Activated T-cell treated with anti-CD3 and anti-CD28 coated beads, Interleukin-2, amount 50 U/mL, for 48 hours (primary cell): Measurements from ENCODE around the gene TTC21A.

ENCODE experiments used
- DNase-seq, 2 experiments: peaks; one replicate each; pipeline ENCODE4 v3.0.0-alpha.2; 2020

The TTC21A gene

DNA sequence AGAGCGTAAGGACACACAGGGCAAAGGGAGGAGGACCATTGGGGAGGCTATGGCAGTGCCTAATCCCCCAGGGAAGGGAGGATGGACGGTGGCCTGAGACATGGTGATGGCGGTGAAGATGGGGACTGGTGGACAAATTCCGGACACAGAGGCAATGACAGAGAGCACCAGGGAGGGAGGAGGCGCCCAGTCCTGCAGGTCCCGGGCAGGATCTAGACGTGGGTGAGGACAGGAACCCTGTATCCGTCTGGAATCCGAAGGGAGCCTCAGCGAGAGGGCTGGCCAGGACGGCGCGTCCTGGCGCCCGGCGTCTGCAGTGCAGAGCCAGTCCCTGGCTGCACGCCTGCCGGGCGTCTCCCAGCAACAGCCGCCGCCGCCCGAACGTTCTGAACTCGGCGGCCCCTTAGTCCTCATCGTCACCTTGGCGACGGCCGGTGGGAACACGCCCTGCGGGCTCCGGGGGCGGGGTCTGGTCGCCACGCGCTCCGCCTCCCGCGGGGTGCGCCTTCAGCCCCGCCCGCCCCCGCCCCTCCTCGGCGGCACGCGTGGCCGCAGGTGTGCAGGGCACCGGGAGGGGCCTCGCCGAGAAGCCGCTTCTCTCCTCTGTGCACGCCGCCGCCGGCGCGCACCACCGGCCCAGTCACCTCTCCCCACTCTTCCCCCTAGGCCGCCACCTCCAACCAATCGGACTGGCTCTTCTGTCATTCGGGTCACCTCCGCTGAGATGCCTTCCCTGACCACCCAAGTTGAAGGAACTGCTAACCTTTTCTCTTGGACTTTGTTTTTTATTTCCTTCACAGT lies 73.3 kb downstream of the TTC21A start:
- DNase-seq = peak; percentile 90 to 91

DNA sequence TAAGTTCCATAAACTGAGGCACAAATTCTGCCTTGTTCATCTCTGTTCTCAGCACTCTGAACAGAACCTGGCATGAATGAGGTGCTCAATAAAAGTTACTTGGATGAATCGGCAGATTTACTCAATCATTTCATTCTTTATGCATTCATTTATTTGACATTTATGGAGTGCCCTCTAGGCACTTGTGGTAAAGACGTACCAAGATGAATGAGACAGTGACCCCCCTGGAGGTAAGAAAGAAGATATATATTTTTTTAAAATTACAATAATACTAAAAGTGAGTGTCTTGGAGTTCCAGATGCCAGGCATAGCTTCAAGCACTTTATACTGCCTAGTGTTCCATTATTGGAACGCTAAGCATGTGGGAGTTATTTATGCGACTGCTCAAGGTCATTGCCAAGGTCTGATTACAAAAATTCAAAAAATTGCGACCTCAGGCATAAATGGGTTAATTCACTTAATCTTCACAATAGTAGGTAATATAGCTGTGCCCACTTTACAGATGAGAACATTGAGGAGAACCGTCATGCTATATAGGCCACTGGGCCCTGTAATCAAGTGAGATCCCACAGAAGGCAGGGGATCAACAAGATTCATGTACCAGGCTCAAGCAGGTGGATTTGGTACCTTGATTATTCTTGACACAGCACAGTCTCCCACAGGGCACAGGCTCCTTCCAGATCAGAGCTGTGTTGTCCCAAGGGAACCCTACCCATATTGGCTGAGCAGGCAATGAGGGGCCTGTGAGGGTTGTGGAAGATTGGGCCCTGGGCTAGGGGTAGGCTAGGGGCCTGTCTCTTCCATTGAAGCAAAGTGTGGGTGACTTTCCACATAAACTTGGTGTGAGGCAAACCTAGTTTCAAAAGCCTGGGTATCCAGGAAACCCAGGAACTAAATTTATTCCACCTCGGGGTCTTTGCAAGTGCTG lies 74.2 kb downstream of the TTC21A start:
- DNase-seq = no peak

DNA sequence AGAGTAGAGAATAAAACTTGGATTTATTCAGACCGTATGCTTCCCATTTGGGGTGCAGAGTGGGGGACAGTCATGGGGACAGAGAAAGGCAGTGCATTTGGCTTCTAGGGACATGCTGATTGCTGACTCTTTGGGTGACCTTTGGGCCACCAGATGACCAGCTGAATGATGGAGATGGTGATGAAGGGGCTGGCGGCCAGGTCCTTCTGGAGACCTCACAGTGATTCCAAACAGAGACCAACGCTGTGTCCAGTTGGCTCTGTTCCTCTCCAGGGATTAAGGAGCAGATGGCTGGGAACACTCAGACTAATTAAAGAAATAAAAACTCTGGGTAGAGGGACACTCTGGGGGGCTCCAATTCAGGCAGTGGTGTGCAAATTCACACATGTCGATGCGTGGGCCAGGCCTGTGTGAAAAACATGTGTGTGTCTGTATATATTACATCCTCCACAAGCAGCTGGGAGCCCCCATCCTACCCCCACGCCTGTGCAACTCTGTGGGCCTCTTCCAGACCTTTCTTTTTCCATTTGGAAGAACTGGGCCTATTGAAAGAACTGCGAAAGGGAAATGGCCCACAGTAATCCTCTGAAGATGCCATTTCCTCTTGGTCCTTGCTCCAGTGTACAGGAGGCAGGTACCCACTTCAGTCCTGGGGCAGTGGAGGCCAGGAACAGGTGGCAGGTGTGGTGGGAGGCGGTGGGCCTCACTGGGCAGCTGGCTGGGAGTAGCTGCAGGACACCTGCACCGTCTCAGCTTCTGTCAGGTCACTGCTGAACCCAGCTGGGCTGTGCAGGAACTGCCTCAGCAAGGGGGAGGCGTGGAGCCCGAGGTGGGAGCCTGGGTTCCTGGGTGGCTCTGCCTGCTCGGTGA lies 76.0 kb downstream of the TTC21A start:
- no peak for DNase-seq

DNA sequence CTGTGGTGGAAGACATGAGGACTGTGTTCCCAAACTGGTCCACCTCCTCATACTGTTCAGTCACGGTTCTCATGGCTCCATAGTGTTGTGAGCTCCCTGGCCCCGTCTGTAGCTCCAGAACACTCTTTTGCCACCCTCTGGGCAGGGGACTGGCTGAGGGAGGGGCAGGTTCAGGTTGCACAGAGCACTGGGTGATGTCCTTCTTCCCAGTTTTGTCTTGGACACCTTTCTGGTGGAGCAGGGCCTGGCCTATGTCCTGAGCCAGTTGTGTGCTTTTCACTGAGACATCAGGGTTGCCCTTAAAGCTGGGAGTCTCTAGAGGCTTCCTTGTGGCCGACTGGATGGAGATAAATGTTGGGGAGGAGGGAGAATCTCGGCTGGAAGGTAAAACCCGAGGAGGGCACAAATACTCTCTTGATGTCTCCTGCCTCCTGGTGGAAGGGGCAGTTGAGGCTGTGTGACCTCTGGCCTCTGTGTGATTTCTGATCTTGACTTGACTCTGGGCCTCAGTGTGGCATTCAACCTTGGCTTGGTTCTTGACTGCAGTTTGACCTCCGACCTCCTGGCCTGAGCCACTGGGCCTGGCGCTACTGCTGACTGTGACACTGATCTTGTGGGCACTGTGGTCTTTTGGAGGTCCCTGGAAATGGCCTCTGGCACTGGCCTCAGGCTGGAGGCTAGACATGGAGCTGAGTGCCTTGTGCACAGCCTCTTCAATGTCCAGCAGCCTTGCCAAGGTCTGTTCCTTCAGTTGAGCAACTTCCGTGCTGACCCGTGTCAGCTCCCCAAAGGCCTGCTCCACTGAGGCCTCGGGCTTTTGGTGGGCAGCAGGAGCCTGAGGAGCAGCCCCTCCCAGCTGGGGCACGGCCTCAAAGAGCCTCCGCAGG lies 76.8 kb downstream of the TTC21A start:
- DNase-seq = no peak

DNA sequence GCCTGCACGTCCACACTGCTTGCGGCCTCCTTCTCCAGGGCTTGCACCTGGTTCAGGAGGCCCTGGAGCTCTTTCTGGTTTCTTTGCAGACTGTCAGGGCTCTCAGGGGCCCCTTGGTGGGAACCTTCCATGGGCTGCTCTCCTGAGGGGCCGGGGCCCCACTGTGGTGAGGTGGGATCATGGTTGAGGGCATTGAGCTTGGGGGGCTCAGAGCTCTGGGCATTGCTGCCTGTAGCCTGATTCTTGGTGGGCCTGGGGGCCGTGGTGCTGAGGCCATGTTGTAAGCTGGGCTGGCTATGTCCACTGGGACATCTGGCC lies 77.4 kb downstream of the TTC21A start:
- DNase-seq = no peak

DNA sequence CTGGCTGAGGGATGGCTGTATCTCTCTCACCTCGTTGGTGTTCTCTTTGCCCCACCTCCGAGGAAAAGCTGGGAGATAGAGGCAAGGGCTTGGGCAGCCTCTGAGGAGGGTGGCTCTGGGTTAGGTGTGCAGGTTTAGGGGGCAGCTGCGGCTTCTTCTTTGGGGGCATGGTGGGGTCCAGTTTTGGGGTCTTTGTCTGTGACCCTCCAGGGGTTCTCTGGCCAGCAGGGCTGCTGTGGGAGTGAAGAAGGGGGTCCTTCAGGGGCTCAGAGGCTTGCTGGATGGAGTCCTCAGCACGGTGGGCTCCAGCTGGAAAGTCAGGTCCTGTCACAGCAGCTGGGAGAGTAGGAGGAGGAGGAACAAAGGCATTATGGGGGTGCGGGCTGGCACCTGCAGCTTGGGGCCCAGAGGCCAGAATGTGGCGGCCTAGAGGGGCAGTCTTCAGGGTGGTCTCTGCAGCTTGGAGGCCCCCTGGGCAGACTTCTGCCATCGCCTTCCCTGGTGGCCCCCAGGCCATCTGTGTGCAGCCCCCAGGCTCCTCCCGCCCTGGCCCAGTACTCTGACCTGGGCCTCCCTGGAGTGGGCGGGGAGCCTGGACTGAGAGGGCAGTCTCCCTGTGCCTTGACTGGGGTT lies 78.0 kb downstream of the TTC21A start:
- no peak for DNase-seq

DNA sequence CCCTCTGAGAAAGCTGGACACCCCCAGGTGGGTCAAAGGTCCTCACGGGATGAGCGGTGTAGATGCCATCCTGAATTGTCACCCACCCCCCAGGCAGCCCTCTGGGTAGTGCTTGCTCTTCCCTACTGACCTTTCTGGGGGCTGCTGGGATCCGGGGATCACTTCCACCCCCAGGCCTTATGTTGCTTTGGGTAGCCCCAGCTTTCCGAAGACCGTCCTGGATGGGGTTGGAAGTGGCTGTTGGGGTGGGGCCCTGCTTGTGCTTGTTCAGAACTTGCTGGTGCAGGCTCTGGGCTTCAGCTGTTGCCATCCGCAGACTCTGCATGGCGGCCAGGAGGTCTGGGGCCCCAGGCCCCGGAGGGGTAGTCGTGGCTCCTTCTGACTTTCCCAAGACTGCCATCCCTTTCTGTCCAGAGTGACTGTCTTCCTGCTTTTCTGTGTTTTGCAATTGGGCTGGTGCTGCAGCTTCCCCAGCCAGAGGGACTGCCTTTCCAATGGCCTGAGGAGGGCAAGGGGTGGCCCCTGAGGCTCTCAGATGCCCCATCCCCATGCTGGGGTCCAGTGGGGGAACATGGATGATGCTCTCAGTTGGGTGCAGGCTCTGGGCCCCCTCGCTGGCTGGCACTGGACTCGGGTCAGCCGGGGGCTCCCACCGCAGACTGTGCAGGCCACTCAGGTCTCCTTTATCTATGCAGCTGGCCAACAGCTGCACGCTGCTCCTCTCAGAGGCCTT lies 78.6 kb downstream of the TTC21A start:
- no peak for DNase-seq

DNA sequence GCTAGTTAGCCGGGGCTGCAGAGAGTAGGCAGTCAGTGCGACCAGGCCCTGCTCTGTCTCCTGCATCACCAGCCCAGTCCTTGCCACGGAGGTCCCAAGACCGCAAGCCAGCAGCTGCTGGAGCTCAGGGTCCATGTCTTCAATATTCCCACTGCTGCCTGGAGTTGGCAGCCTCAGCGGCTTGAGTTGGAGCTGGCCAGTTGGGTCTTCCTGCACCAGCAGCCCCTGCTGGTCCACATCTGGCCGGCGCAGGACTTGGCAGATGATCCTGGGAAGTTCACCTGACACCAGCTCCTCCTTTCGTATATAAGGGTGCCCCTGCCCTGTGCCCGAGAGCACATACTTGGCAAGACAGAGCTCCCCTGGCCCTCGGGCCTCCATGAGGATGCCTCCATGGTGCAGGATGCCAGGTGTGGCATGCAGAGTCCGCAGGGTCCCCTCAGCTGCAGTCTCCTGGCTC lies 79.2 kb downstream of the TTC21A start:
- no peak for DNase-seq

DNA sequence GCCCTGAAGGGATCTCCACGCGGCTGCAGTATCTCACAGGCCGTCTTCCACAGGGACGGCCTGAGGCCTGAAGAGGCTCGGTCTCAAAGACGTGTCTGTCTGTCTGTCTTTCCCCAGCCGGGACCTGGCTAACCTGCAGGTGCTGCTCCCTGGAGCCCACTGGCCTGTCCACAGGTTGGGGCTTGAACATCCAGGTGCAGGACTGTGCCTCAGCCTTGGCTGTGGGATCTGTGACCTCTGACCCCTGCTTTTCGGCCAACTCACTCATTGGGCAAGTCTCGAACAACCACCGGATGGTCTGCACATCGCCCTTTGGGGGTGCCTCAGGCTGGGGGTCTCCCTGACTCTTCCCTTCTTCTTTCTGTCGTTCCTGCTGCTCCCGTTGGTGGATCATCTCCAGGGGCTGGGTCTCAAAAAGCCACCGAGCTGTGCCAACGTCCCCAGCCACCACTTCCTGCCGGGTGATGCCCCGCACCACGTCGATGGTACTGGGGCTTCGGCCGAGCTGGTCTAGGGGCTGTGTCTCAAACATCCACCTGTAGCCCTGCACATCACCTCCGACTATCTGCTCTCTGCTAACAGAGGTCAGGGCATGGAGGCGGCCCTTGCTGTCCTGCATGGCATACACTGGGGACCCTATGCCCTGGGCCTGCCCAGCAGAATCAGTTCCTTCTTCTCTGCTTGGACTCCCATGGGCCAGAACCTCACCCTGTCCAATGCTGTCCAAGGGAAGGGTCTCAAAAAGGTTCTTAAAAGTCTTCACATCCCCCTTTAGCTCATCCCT lies 80.1 kb downstream of the TTC21A start:
- DNase-seq = no peak
